GM19324 (cell line): ENCODE data around the gene DLX4.

Source experiments
- ATAC-seq: cut with Tn5 transposase; IDR thresholded peaks from one replicate; pipeline ENCODE4 v1.9.1; 2021; ENCODE audit warnings: mild to moderate bottlenecking, moderate library complexity; ENCODE audit not compliant: unreplicated experiment, low FRiP score

DLX4 gene

GRCh38 chr17:49969134-49969759, at the start of gene DLX4:
TSS of gene DLX4 (plus strand) at chr17:49969190. CDS start at chr17:49969469, 279 bp downstream.
- no peak for ATAC-seq

GRCh38 chr17:49920030-49920769, 48.8 kb upstream of the DLX4 start:
- no peak for ATAC-seq

- ATAC-seq = no peak
Measured at GRCh38 chr17:49922095-49922494, 46.9 kb upstream of the DLX4 start.

GRCh38 chr17:49924116-49924515, 44.9 kb upstream of the DLX4 start:
- ATAC-seq = no peak

- ATAC-seq = no peak
Measured at GRCh38 chr17:49924589-49924988, 44.4 kb upstream of the DLX4 start.

GRCh38 chr17:49925921-49926320, 43.1 kb upstream of the DLX4 start:
- no peak for ATAC-seq

GRCh38 chr17:49926886-49927285, 42.1 kb upstream of the DLX4 start:
- ATAC-seq = no peak

- no peak for ATAC-seq
Measured at GRCh38 chr17:49928126-49928800, 40.7 kb upstream of the DLX4 start.

- no peak for ATAC-seq
Measured at GRCh38 chr17:49928837-49929475, 40.0 kb upstream of the DLX4 start.

GRCh38 chr17:49930880-49931279, 38.1 kb upstream of the DLX4 start:
- ATAC-seq = no peak

GRCh38 chr17:49931416-49932137, 37.4 kb upstream of the DLX4 start:
- no peak for ATAC-seq

- ATAC-seq = no peak
Measured at GRCh38 chr17:49932138-49932723, 36.8 kb upstream of the DLX4 start.

- no peak for ATAC-seq
Measured at GRCh38 chr17:49932901-49933300, 36.1 kb upstream of the DLX4 start.

- ATAC-seq = no peak
Measured at GRCh38 chr17:49935526-49936210, 33.3 kb upstream of the DLX4 start.

- ATAC-seq = no peak
Measured at GRCh38 chr17:49936386-49936785, 32.6 kb upstream of the DLX4 start.

GRCh38 chr17:49939318-49939717, 29.7 kb upstream of the DLX4 start:
- no peak for ATAC-seq

GRCh38 chr17:49941427-49941826, 27.6 kb upstream of the DLX4 start:
- ATAC-seq = no peak

GRCh38 chr17:49942947-49943346, 26.0 kb upstream of the DLX4 start:
- ATAC-seq = no peak

GRCh38 chr17:49944273-49944870, 24.6 kb upstream of the DLX4 start:
- no peak for ATAC-seq
